ENCODE measurements around the gene PGBD5.

The PGBD5 gene

DNA sequence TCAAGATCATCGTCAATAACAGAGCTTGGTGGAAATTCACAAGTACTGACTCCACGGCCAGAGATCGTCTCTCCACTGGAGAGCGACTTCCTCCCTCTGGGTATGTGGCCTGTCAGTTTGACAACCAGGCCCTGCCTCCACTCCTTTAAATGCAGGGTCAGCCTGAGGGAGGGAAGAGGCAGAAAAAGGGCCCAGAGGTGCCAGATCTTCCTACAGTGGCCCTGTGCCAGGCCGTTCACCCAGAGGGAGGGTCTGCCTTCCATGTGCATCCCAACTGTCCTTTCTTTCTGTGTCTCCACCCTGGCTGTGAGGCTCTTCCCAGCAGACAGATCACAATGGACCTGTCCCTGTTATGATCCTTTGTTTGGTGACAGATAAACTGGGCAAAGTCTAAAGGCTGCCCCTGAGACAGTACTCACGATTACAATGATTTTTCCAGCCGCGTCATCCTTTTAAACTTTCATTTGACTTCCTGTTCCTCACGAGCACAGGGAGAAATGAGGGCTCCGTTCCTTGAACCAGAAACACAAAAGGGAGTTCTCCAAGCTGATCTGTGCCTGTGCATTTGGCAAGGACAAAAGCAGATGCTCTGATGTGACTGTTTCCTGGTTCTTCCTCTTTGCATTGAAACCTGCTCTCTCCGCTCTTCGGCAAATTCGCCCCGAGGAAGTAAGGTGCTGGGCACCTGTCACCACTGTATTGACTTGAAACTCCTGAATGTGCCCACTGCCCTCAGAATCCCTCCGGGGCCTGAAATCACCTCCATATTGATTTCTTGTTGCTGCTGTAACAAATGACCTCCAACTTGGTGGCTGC, 126.7 kb downstream of the PGBD5 start:
- DNase-seq = no peak

- DNase-seq = no peak
Measured at GRCh38 chr1:230295367-230295766, 130.8 kb downstream of the PGBD5 start.

DNA sequence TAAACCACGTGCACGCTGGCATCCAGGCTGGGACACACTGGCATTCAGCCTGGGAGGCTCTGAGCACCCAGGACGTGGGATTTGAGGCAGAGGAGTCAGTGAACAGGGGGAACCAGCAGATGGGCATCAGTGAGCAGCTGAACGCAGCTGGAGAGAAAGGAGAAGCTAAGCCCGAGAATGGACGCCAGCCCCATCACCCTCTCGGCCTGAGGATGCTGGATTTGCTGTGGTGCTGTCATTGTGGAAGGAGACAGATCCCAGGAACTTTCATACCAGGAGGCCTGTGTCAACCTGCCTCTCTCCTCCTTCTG, 132.8 kb downstream of the PGBD5 start:
- DNase-seq = no peak

DNA sequence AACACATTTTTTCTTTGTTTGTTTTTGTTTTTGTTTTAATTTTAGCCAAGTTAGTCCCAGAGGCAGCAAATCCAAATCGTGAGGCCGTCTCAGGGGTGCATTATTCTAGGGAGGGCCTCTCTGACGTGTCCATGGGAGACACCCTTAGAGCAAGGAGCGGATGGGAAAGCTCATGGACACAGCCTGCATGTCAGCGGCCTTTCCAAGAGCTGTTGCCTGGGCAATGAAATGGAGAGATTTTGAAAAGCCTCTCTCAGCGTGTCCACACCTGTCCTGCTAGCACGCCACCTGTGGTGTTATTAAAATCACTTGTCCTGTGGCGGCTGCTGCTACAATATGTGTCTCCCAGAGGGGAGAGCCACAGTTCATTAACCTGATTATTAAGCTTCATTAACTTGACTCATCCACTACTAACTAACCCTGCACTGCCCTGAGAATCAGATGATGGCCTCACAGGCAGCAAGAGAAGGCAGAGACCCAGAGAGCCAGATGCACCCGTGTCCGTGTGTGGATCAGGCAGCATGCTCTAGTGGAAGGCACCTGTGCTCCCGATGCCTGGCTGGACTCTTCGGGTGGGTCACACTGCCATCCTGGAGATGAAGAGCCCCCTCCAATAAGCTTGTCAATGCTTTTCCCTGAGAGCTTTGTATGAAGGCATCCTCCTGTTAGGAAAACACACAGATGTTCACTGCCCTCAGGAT, 133.3 kb downstream of the PGBD5 start:
- no peak for DNase-seq

DNA sequence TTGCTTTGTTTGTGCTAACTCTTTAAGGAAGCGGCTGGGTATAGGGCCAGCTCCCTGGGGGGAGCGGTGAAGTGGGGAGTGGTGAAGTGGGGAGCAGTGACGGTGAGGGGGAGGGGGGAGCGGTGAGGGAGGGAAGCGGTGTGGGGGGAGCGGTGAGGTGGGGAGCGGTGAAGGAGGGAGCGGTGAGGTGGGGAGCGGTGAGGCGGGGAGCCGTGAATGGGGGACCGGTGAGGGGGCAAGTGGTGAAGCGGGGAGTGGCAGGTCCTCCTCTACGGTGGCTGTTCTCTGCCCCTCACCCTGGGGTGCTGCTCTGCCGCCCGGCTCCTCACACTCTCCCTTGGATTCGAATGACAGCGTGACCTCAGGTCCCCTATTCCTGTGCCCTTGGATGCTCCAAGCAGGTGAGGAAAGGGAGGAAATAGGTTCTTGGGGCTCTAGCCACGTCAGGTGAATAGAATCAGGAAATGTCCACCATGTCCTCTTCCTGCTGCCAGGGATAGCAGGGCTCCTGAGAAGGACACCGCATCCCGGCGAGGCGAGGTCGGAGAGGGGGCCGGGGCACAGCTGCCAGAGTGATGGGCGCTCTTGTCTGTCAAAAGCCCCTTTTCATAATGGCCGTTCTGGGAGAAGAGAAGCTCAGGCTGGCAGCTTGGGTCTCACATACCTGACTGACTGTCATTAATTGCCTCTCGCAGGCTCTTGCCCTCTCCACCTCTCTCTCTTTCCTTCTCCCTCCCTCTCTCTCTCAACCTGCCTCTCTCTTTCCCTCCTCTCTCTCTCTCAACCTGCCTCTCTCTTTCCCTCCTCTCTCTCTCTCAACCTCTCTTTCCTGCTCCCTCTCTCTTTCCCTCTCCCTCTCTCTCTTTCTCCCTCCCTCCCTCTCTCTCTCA, 134.2 kb downstream of the PGBD5 start:
- no peak for DNase-seq

DNA sequence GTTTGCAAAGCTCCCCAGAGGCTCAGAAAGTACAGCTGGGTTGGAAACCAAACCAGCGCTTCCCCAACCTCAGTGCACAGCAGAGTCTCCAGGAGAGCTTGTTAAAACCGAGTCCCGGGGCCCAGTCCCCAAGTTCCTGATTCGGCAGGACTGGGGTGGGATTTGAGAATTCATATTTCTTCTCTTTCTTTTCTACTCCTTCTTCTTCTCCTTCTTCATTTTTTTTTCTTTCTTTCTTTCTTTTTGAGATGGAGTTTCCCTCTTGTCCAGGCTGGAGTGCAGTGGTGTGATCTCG, 136.8 kb downstream of the PGBD5 start:
- no peak for DNase-seq

- DNase-seq = no peak
Measured at GRCh38 chr1:230288641-230289349, 137.3 kb downstream of the PGBD5 start.

DNA sequence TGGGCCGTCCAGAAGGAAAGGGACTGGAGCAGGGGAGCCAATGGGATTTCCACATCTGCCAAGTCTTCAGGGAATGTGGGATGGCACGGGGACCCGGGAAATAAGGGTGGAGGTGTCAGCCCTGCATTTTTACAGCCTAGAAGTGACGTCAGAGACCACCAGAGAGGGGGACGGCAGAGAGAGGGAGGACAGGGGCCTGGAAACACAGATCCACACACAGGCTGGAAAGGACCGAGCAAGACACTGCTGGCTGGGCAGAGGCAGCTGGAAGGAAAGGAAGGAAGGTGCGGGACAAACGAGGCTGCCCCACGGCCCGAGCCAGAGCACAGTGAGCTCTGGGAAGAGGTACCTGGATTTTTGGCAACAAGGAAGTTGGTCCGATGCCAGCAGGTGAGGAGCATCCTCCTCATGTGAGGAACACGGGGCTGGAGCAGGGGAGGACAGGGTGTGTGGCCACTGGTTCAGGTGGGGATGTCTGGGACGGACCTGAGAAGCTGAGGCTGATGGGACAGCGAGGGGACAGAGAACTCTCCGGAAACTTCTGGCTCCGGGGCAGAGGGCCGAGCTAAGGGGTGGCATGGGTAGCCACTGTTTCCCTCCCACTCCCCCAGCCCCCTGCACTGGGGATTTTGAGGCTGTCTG, 138.3 kb downstream of the PGBD5 start:
- no peak for DNase-seq

DNA sequence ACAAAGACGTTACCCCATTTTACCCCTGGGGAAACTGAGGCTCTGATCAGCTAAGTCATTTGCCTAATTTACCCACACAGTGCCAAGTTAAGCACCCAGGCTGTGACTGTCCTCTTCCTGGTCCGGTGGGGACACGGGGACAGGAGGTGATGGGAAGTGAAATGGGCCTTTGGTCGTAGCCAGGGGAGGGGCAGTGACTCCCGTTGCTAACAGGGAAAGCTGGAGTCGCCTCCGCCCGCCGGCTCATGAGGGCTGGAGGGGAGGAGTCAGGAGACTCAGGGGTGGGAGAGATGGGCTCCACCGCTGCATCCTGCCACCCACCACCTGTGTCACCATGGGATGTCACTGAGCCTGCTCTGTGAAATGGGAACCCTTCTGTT, 139.3 kb downstream of the PGBD5 start:
- DNase-seq = no peak

- no peak for DNase-seq
Measured at GRCh38 chr1:230286166-230286889, 139.8 kb downstream of the PGBD5 start.

DNA sequence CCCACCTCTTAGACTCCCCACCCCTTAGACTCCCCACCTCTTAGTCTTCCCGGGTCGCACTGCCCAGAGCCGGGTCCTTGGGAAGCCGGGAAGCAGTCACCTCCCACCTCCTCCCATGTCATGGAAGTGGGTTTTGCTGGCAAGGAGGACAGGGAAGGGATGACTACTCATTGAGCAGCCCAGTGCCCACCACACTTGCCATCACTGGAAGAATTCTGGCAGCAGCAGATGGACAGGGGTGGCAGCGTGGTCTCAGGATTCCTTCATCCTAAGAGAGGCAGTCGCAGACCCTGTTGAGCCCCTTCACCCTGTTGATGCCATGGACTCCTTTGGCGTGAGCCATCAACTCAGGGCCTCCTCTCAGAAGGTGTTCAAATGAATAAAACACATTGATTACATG, 140.8 kb downstream of the PGBD5 start:
- DNase-seq = no peak

DNA sequence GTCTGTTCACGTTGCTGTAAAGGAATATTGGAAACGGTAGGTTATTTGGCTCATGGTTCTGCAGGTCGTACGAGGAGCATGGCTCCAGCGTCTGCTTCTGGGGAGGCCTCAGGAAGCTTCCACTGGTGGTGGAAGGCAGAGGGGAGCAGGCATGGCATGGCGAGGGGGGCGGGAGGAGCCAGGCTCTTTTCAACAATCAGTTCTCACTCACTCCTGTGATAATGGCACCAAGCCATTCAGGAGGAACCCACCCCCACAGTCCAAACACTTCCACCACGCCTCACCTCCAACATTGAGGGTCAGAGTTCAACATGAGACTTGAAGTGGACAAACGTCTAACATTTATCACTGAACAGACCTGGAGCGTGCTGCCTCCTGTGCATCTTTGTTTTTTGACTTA, 141.2 kb downstream of the PGBD5 start:
- no peak for DNase-seq

DNA sequence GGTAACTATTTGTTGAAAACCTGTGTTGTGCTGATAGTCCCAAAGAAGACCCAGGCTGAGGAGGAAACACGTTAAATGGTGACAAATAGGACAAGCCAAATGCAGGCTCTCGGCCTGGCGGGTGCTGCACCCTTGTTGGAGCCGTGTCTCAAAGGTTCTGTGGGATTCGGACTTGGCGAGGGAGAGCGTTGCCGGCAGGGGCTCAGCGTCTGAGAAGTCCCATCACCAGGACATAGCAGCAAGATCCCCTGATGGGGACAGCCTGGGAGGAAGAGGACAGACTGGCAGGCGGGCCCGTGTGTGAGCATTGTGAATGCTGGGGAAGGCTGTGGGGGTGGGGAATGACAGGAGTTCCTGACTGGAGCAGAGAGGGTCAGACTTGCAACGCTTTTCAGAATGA, 142.5 kb downstream of the PGBD5 start:
- no peak for DNase-seq

DNA sequence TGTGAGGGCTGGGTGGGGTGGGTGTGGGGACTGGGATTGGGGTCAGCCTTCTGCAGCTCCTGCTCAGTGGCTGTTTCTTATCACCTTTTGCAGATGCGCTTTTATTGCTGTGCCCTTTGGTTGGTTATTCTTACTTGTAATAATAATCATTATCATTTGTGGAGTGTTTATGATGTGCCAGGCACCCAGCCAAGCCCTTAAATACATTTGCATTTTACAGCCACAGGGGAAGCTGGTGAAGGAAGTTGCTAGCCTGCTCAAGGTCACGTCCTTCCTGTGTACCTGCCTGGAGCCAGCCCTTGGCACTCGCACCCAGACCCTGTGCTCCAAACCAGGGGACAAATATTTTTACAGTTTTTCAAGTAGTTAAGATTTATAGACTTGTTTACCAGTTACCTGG, 144.0 kb downstream of the PGBD5 start:
- DNase-seq = no peak

- DNase-seq = no peak
Measured at GRCh38 chr1:230281556-230281955, 144.6 kb downstream of the PGBD5 start.

GRCh38 chr1:230280906-230281413, 145.2 kb downstream of the PGBD5 start:
- no peak for DNase-seq

DNA sequence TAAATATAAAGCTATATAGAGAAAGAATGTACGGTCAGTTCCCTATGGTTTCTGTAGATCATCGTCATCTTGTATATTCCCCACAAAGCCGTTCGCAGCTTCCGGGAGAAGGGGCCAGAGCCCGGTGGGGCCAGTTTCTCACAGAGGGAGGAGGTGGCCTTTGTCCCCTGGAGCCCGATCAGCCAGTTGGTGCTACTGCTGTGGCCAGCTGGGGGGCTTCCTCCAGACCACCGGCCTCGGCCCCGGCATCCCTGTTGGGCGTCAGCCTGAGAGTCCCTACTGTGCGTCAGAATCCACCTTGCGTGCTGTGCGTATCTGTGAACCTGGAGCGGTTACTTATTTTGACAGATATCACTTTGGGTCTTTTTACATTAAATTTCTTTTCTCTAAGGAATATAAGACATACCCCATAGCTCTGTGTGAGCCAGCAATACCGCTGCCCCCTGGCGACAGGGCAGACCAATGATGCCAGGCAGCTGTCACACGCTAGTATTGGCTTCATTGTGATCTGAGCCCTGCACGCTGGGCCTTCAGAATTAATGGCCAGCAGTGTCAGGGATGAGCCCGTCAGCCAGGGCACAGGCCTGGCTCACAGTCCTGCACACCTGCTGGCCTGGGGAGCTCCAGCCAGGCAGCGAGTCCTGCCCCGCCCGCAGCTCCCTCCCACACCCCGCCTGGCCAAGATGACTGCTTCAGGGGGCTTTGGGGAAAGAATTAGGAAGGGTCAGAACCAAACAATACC, 145.9 kb downstream of the PGBD5 start:
- DNase-seq = no peak

GRCh38 chr1:230279583-230279945, 146.6 kb downstream of the PGBD5 start:
- DNase-seq = no peak

- DNase-seq = no peak
Measured at GRCh38 chr1:230278871-230279582, 147.1 kb downstream of the PGBD5 start.

GRCh38 chr1:230278376-230278775, 147.8 kb downstream of the PGBD5 start:
- DNase-seq = no peak
